Activated CD4-positive, alpha-beta T cell treated with anti-CD3 and anti-CD28 coated beads, Interleukin-2, amount 50 U/mL, for 1 hour (primary cell): Measurements from ENCODE around the gene PRDM2.

Experiments
- DNase-seq: peaks from one replicate; pipeline ENCODE4 v3.0.0-alpha.2; 2020

PRDM2 gene

GRCh38 chr1:13794231-13795187 is 94.5 kb downstream of the PRDM2 start:
- no peak for DNase-seq

GRCh38 chr1:13797397-13797796 is 97.4 kb downstream of the PRDM2 start:
- no peak for DNase-seq

GRCh38 chr1:13798120-13798519 is 98.1 kb downstream of the PRDM2 start:
- no peak for DNase-seq

GRCh38 chr1:13799502-13800283 is 99.7 kb downstream of the PRDM2 start:
- DNase-seq = no peak

- no peak for DNase-seq
Measured at GRCh38 chr1:13801232-13801631, 101.2 kb downstream of the PRDM2 start.

- no peak for DNase-seq
Measured at GRCh38 chr1:13801655-13802486, 101.9 kb downstream of the PRDM2 start.

GRCh38 chr1:13802782-13803545 is 103.0 kb downstream of the PRDM2 start:
- no peak for DNase-seq

- DNase-seq = no peak
Measured at GRCh38 chr1:13803546-13804239, 103.7 kb downstream of the PRDM2 start.

GRCh38 chr1:13804240-13804633 is 104.2 kb downstream of the PRDM2 start:
- DNase-seq = no peak

GRCh38 chr1:13805431-13805830 is 105.4 kb downstream of the PRDM2 start:
- DNase-seq = no peak

- no peak for DNase-seq
Measured at GRCh38 chr1:13806108-13806507, 106.1 kb downstream of the PRDM2 start.

GRCh38 chr1:13807209-13807608 is 107.2 kb downstream of the PRDM2 start:
- no peak for DNase-seq

- DNase-seq = no peak
Measured at GRCh38 chr1:13808729-13809131, 108.7 kb downstream of the PRDM2 start.

GRCh38 chr1:13809461-13810159 is 109.6 kb downstream of the PRDM2 start:
- DNase-seq = no peak

GRCh38 chr1:13812456-13813397 is 112.7 kb downstream of the PRDM2 start:
- DNase-seq = no peak

GRCh38 chr1:13813398-13814012 is 113.5 kb downstream of the PRDM2 start:
- peak; percentile 59 for DNase-seq

- no peak for DNase-seq
Measured at GRCh38 chr1:13814131-13814530, 114.1 kb downstream of the PRDM2 start.

GRCh38 chr1:13816016-13816760 is 116.2 kb downstream of the PRDM2 start:
- DNase-seq = no peak
